B cell (primary cell): ENCODE data around the gene CCDC28B.

Experiments used
- EZH2 ChIP-seq: IDR thresholded peaks from 2 replicates; pipeline ENCODE4 v1.6.1; 2012; ENCODE audit warnings: borderline replicate concordance, low read depth, mild to moderate bottlenecking, moderate library complexity, low read length; ENCODE audit not compliant: insufficient read depth, poor library complexity, severe bottlenecking
- TF ChIP-seq, protein P1 (sequence below): fragments of 200-600 bp; IDR thresholded peaks from one replicate; pipeline ENCODE4 v1.8.0; 2022; ENCODE audit warnings: antibody characterized with exemption, mild to moderate bottlenecking

DNA sequence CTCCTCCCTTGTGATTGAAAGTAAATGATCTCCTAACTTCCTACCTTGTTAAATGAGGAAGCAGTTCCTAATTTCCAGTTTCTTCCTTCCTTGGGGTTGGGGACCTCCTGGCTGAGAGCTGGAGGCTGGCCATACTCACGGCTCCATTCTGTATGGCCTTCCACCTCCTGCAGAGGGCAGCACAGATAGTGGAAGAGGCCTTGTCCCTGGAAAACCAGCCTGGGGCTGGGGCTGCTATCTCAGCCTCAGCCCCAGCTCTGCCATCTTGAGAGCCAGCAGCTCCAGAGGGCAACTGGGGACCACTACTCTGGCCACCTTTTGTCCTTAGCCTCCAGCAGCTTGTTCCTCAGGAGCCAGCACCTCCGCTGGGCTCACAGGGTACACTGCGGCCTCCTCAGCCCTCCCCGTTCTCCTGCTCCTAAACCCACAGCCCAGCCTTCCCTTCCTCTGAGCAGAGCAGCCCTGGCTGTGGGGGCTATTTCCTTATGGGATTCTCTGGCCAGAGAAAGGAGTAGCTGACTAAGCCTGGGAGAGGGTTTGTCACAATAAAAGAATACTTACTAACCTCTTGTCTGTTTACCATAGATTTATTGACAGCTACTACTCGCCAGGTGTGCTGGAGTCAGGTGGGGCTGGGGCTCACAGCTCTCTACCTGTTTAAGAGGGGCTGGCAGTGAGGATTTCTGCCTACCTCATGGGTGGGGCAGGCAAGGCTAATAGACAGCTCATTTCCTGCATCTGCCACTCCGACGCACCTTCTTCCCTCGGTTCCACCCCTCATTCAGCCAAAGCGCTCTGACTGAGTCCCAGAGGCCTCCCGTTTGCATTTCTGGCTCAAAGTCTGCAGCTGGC lies 15.5 kb downstream of the CCDC28B start:
- TF ChIP-seq, protein P1, sequence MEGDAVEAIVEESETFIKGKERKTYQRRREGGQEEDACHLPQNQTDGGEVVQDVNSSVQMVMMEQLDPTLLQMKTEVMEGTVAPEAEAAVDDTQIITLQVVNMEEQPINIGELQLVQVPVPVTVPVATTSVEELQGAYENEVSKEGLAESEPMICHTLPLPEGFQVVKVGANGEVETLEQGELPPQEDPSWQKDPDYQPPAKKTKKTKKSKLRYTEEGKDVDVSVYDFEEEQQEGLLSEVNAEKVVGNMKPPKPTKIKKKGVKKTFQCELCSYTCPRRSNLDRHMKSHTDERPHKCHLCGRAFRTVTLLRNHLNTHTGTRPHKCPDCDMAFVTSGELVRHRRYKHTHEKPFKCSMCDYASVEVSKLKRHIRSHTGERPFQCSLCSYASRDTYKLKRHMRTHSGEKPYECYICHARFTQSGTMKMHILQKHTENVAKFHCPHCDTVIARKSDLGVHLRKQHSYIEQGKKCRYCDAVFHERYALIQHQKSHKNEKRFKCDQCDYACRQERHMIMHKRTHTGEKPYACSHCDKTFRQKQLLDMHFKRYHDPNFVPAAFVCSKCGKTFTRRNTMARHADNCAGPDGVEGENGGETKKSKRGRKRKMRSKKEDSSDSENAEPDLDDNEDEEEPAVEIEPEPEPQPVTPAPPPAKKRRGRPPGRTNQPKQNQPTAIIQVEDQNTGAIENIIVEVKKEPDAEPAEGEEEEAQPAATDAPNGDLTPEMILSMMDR, result peak; percentile 78
- TF ChIP-seq EZH2, result no peak
